LNCaP clone FGC (cell line): ENCODE results near the gene UIMC1.

Source experiments
- DNase-seq: peaks from one replicate; pipeline ENCODE4 v3.0.0-alpha.2; 2011; ENCODE audit warnings: low read depth
- H3K4me3 ChIP-seq: 2 replicates; pipeline ENCODE4 v1.5.1; 2011; ENCODE audit warnings: mild to moderate bottlenecking, low read depth, low read length, control low read depth
- TF ChIP-seq, protein P1 (sequence below): IDR thresholded peaks from 2 replicates; pipeline ENCODE4 v1.5.1; 2012; ENCODE audit warnings: mild to moderate bottlenecking; ENCODE audit not compliant: control insufficient read depth, insufficient read depth; ENCODE audit errors: extremely low read depth

Gene UIMC1

DNA sequence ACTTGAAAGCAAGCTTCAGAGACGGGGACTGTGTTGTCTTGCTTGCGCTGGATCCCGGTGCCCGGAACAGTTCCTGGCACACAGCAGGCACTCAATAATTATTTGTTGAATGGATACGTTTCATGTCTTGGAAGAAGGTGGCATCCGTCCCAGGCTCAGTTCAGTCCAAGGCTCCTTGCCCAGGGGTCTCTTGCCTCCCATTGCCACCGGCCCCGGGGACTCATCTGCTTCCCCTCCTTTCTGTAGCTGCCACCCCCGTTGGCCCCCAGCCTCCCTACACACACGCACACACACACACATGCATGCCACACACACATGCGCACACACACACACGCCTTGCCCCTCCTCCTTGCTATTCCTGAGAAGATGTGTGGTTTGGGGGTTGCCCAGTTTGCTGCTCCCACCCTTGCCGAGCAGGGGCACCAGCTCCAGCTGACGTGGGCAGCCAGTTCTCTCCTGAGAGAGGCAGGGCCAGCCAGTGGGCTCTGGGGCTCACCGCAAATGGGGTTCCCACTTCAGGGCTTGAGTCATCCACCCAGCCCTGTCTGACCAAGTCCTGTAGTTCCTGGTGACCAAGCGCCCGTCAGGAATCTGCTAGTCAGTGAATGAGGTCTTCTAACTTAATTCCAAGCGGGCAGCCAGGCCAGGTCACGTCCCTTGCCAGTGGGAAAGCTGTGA, 149.2 kb downstream of the UIMC1 start:
- TF ChIP-seq, protein P1, sequence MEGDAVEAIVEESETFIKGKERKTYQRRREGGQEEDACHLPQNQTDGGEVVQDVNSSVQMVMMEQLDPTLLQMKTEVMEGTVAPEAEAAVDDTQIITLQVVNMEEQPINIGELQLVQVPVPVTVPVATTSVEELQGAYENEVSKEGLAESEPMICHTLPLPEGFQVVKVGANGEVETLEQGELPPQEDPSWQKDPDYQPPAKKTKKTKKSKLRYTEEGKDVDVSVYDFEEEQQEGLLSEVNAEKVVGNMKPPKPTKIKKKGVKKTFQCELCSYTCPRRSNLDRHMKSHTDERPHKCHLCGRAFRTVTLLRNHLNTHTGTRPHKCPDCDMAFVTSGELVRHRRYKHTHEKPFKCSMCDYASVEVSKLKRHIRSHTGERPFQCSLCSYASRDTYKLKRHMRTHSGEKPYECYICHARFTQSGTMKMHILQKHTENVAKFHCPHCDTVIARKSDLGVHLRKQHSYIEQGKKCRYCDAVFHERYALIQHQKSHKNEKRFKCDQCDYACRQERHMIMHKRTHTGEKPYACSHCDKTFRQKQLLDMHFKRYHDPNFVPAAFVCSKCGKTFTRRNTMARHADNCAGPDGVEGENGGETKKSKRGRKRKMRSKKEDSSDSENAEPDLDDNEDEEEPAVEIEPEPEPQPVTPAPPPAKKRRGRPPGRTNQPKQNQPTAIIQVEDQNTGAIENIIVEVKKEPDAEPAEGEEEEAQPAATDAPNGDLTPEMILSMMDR: no peak
- DNase-seq: no peak
- no peak overlapping the region for H3K4me3 ChIP-seq

DNA sequence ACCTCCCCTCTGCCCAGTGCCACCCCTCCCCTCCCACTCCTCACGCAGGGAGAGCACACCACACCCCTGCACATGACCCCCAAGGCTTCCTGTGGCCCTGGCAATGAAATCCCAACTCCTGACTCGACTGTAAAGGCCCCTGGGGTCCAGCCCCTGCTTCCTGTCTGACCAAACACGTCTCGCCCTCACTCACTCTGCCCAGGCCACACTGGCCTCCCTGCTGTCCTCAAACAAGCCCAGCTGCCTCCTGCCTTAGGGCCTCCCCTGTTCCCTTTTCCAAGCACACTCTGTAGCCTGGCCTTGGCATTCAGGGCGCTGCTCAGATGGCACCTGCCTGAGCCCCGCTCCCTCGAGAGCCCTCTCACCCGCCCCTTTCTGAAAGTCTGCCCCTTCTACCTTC, 149.8 kb downstream of the UIMC1 start:
- H3K4me3 ChIP-seq: no peak overlapping the region
- TF ChIP-seq, protein P1: no peak
- no peak for DNase-seq

DNA sequence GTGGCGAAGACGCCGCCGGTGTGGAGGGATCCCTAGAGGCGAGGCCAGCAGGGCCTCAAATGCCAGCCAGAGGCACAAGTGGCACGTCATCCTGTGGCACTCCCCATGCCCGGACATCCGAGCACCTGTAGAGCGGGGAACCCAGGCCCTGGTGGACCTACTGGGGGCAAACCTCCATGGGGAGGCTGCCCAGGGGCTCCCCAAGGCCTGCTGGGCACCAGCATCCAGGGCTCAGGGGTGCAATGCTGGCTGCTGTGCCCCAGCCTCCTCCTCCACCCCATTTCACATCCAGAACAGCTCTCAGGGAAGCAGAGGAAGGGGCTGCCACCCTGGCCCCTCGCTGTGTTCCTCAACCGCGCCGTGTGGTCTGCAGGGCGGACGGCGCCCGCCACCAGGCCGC, 151.0 kb downstream of the UIMC1 start:
- no peak for DNase-seq
- H3K4me3 ChIP-seq: no peak overlapping the region
- TF ChIP-seq, protein P1: no peak
